DOHH2 (cell line): Measurements from ENCODE around the gene PEMT.

ENCODE experiments used
- CTCF ChIP-seq: fragments of 200-600 bp; sonication (generic); IDR thresholded peaks from one replicate; pipeline ENCODE4 v1.5.1; 2014; ENCODE audit warnings: antibody characterized with exemption, mild to moderate bottlenecking, low read depth, low read length; ENCODE audit not compliant: poor library complexity, severe bottlenecking
- EZH2phosphoT487 ChIP-seq: fragments of 200-600 bp; sonication (generic); IDR thresholded peaks from 2 replicates; pipeline ENCODE4 v1.6.1; 2017; ENCODE audit warnings: borderline replicate concordance, mild to moderate bottlenecking, antibody characterized with exemption, low read length, moderate library complexity, mixed read lengths

GRCh38 chr17:17558431-17558830, 33.1 kb downstream of the PEMT start:
- TF ChIP-seq CTCF (no peak), EZH2phosphoT487 (no peak)
